ENCODE results near the gene TMED9. TPM values are rescaled to one million over a fixed set of nuclear protein-coding genes. Genes with fewer than 3 reads are reported as not detected.

Gene TMED9
- total RNA-seq, 1 experiment from 2014 or later: 156 TPM

- no peak for DNase-seq
- H3K27ac ChIP-seq (ENCODE audit: insufficient read length, low read depth, low read length): no peak overlapping the region
- no peak overlapping the region for H3K4ac ChIP-seq (ENCODE audit: low read depth, low read length)
- no peaks in the 10 kb centered on the region for H3K4me1 ChIP-seq (ENCODE audit: insufficient read depth, low read length)
- peaks cover 6% of the 10 kb centered on the region for H3K23me2 ChIP-seq (ENCODE audit: insufficient read length, low read depth, low read length, poor library complexity, severe bottlenecking)
- H4K5ac ChIP-seq (ENCODE audit: insufficient read length, low read depth, low read length): no peak overlapping the region
- H3K9me3 Mint-ChIP-seq: no peaks in the 10 kb centered on the region
- no peak overlapping the region for H2BK120ac ChIP-seq (ENCODE audit: low read depth, low read length, poor library complexity, severe bottlenecking)
- H2AK5ac ChIP-seq (ENCODE audit: insufficient read length, low read length): no peak overlapping the region
- no peaks in the 10 kb centered on the region; the same call in 1 of the 2 replicates for H3K27me3 ChIP-seq (ENCODE audit: insufficient read depth, low read length)
- H3K4me3 Mint-ChIP-seq: no peak overlapping the region
- no peaks in the 10 kb centered on the region for H4K20me1 ChIP-seq (ENCODE audit: control insufficient read depth, insufficient read depth, insufficient read length)
- no peak overlapping the region for H2BK15ac ChIP-seq (ENCODE audit: low read depth, low read length)
- no CpG with 5 or more reads among the region's 13 CpGs for WGBS (ENCODE audit: extremely low coverage, insufficient read length, low lambda C conversion rate)
- H3K56ac ChIP-seq (ENCODE audit: insufficient read length, low read depth, low read length): no peak overlapping the region
- peaks cover 2 to 9% of the 10 kb centered on the region in 2 experiments; a peak in 3 of 4 replicates for H3K4me1 Mint-ChIP-seq
- peaks cover 46% of the 10 kb centered on the region for H3K27me3 Mint-ChIP-seq (ENCODE audit: low read depth)
- no peak for TF ChIP-seq CTCF (conservative IDR thresholded peaks at IDR 0.05)
- peaks cover 1 to 9% (median 4%) of the 10 kb centered on the region in 3 experiments; a peak in 6 of 7 replicates for H3K36me3 Mint-ChIP-seq (ENCODE audit: insufficient read depth in 1 of 3, low read depth in 3 of 3)
- H3K14ac ChIP-seq (ENCODE audit: insufficient read depth, low read length): no peak overlapping the region; the same call in 1 of the 2 replicates
- no peak overlapping the region for H2BK12ac ChIP-seq (ENCODE audit: insufficient read length, low read depth, low read length)
- H2AFZ ChIP-seq (ENCODE audit: low read length): no peak overlapping the region
- H3K27ac Mint-ChIP-seq: no peak overlapping the region
- no peak overlapping the region for H3T11ph ChIP-seq (ENCODE audit: low read length)
- no peak overlapping the region for H2BK5ac ChIP-seq (ENCODE audit: insufficient read length, low read length)
- H3K23ac ChIP-seq (ENCODE audit: insufficient read length, low read depth, low read length): no peak overlapping the region
- no peak overlapping the region for H3K4me2 ChIP-seq (ENCODE audit: insufficient read depth, insufficient read length, low read length)
- no peaks in the 10 kb centered on the region for H3K9me3 ChIP-seq (ENCODE audit: control insufficient read depth, low read depth, low read length)
- H3K9ac ChIP-seq (ENCODE audit: extremely low read depth, insufficient read length, low read length): no peak overlapping the region
- H3K79me1 ChIP-seq (ENCODE audit: insufficient read depth, low read depth, low read length, poor library complexity, severe bottlenecking): no peaks in the 10 kb centered on the region
- no peak overlapping the region for H4K91ac ChIP-seq (ENCODE audit: insufficient read length, low read depth, low read length)
- H3K79me2 ChIP-seq (ENCODE audit: insufficient read depth, low read length): no peaks in the 10 kb centered on the region
- no peak overlapping the region for H4K8ac ChIP-seq (replicated peaks; ENCODE audit: insufficient read length, low read depth, low read length)
- H3K18ac ChIP-seq (ENCODE audit: insufficient read length, low read depth, low read length): no peak overlapping the region
- H2BK20ac ChIP-seq (ENCODE audit: low read depth, low read length, poor library complexity, severe bottlenecking): no peak overlapping the region
Observed at GRCh38 chr5:177588413-177588909, 3.5 kb upstream of the TMED9 start.
